Spleen (tissue), 11 donors: Measurements from ENCODE around the gene JSRP1. TPM values are rescaled to one million over a fixed set of nuclear protein-coding genes. Genes with fewer than 3 reads are reported as not detected.
A peak's percentile ranks its signal among the peaks of the same experiment; 100 is the strongest.

Source experiments
- DNase-seq: peaks from one replicate; pipeline ENCODE4 v3.0.0-alpha.2; 2020
- H3K27ac ChIP-seq, 8 donors: fragments of 200-600 bp; sonication (generic) in 7 of 8; 1 replicate in 4 of 8; 2 replicates in 4 of 8; pipeline versions ENCODE4 v1.5.0 to v1.8.0; 2016 to 2021; ENCODE audit warnings: inconsistent platforms in 4 of 8, mild to moderate bottlenecking in 4 of 8, moderate library complexity in 1 of 8
- H3K27me3 ChIP-seq, 7 donors: fragments of 200-600 bp; sonication (generic) in 6 of 7; replicated peaks in 1 of 7; 1 replicate in 4 of 7; 2 replicates in 3 of 7; pipeline versions ENCODE4 v1.5.0 to v1.8.0; 2016 to 2021; ENCODE audit warnings: inconsistent platforms in 3 of 7, mild to moderate bottlenecking in 1 of 7
- H3K36me3 ChIP-seq, 6 donors: fragments of 200-600 bp; sonication (generic) in 5 of 6; 1 replicate in 4 of 6; 2 replicates in 2 of 6; pipeline versions ENCODE4 v1.5.0 to v1.8.0; 2016 to 2021; ENCODE audit warnings: inconsistent platforms in 2 of 6
- H3K4me1 ChIP-seq, 6 donors: fragments of 200-600 bp; sonication (generic) in 5 of 6; 1 replicate in 3 of 6; 2 replicates in 3 of 6; pipeline versions ENCODE4 v1.5.0 to v1.8.0; 2016 to 2021; ENCODE audit warnings: inconsistent platforms in 3 of 6
- H3K4me3 ChIP-seq, 8 donors: fragments of 200-600 bp; sonication (generic) in 7 of 8; 1 replicate in 4 of 8; 2 replicates in 4 of 8; pipeline versions ENCODE4 v1.5.0 to v1.8.0; 2016 to 2021; ENCODE audit warnings: inconsistent platforms in 4 of 8, mild to moderate bottlenecking in 4 of 8, moderate library complexity in 2 of 8
- H3K9me3 ChIP-seq, 8 donors: fragments of 200-600 bp; sonication (generic) in 7 of 8; 1 replicate in 4 of 8; 2 replicates in 4 of 8; pipeline versions ENCODE4 v1.5.0 to v1.8.0; 2016 to 2021; ENCODE audit warnings: inconsistent platforms in 4 of 8
- POLR2A ChIP-seq, 3 donors: fragments of 450-650 bp; IDR thresholded peaks; one replicate each; pipeline ENCODE4 v1.5.1; 2017; ENCODE audit warnings: antibody characterized with exemption in 3 of 3, mild to moderate bottlenecking in 1 of 3
- POLR2AphosphoS5 ChIP-seq, 3 donors: sonication (generic); formaldehyde crosslinking; IDR thresholded peaks; one replicate each; pipeline ENCODE4 v1.5.1; 2017; ENCODE audit warnings: antibody characterized with exemption in 3 of 3
- WGBS, 5 donors: extraction: QIAGEN DNeasy Blood & Tissue Kit in 3 of 5; methylation state at CpG; one replicate each; pipeline versions ENCODE4 v1.1.5 to v1.1.7; 2013 to 2018; 5-methylcytosine and 5-hydroxymethylcytosine counted together
- intact Hi-C: fragments of 100-400 bp; cut with DNase I; formaldehyde crosslinking; loops from one replicate; pipeline ENCODE4 v1.15.0; 2023; ENCODE audit warnings: low total_unique reads
- polyA plus RNA-seq, 3 donors: library from polyadenylated mRNA; stranded (reverse); fragments of 200-250 nt; gene quantifications; one replicate each; pipeline ENCODE4 v1.2.1, GENCODE V29; 2013
- total RNA-seq, 7 donors: library from RNA; depleted of rRNA in 3 of 7; stranded (reverse); fragments of >200 nt in 3 of 7; fragmentation: NEBNext Ultra II Directional in 4 of 7; extraction: Animal tissue kit (Norgen Biotek cat#: 25700) in 4 of 7; gene quantifications; one replicate each; pipeline versions ENCODE4 v1.1.0 to v1.2.1, GENCODE V29; 2016 to 2021
- TF ChIP-seq, protein P1 (sequence below), 11 experiments: fragments of 200-600 bp in 7 of 11; fragments of 450-650 bp in 4 of 11; sonication (generic) in 4 of 11; IDR thresholded peaks in 8 of 11; conservative IDR thresholded peaks in 3 of 11; 1 replicate in 7 of 11; 2 replicates in 4 of 11; pipeline versions ENCODE4 v1.4.0 to v1.8.0; 2016 to 2021; ENCODE audit warnings: antibody characterized with exemption in 11 of 11, inconsistent platforms in 4 of 11, mild to moderate bottlenecking in 1 of 11
- donor health status: healthy with polysubstance abuse.
- donor health status: DM: no; HTN: no; CAD: no; lungs with moderate emphysema.
- donor health status: DM: no; HTN: no; CAD: no.
- donor health status: Bipolar disorder and iron deficiency.
- donor health status: healthy.
- donor health status: DM: no; HTN: no; CAD: no.
- donor health status: DM: yes; HTN: yes; CAD: no.

The JSRP1 gene
- total and polyA plus RNA-seq, 10 donors, result 1.2 to 4.8 (median 3.1) TPM

- intact Hi-C loops, result no loop called here
- Histone ChIP-seq H3K36me3 (peaks cover 2 to 53% (median 33%) of the 10 kb centered on the region in 6 donors), H3K9me3 (no peaks in the 10 kb centered on the region), H3K4me3 (peak overlapping the region in 4 of 8 donors; percentile 35 to 98 (median 44)), H3K27ac (peak overlapping the region in 7 of 8 donors; percentile 36 to 100 (median 96)), H3K27me3 (no peaks in the 10 kb centered on the region), H3K4me1 (peaks cover 55 to 80% (median 63%) of the 10 kb centered on the region in 6 donors)
- DNase-seq, result no peak
- 67 to 79% (median 75%) methylated on average over 34 to 41 of the region's 41 CpGs for WGBS, 5 donors
- TF ChIP-seq POLR2A (IDR thresholded peaks at IDR 0.05), result no peak
- peak in 2 of 3 donors; percentile 33 to 58 for TF ChIP-seq POLR2AphosphoS5 (IDR thresholded peaks at IDR 0.05)
Measured at GRCh38 chr19:2240881-2241760, 15.1 kb downstream of the JSRP1 start.

DNA sequence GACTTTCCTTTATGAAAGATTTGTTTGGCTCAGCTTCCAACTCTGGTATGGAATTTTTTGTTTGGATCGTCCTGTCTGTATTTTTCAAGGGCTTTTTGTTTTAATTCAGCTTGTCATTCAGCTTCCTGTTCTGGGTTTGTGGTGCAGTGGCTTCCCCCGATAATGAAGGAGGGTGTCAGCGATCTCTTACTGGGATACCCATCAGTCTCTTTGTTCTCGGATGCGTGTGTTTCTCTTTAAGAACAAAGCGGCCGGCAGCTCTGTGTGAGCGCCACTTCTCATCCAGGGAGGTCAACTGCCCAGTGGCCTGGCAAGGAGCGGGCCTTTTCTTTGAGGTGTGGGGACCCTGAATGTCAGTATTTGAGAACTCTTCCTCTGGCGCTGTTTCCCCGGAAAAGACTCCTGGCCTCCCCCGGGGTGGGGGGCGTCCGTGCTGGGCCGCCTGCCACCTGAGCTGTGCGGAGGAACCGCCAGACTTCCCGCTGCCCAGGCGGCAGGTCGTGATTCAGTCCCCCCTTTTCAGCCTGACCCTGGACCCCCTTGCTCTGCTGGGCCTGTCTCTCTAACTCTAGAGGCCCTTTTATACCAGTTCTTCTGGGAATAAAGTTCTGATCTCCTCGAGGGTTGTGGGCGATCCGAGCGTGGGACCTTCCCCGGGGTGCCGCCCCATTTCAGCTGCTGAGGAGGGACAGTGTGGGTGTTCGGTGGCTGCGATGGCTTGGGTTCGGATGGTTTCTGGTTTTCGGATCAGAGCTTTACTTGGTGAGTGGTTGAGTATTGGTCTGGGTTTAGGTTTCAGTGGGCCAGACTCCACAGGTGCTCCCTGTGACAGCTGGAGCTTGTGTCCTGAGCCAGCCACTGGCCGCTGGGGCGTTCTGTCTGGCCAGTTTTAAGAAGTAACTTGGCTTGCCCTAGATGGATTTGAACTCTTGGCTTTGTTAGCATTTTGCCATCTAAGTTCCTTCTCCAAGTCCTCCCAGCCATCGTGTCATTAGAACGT lies 16.1 kb downstream of the JSRP1 start:
- intact Hi-C loops, result loop anchor here (2.0 to 10.0 kb wide), 3 partner anchors 31 to 152 kb away; partner anchors contain the start of gene DOT1L
- no peaks in the 10 kb centered on the region for H3K9me3 ChIP-seq
- no peaks in the 10 kb centered on the region for H3K27me3 ChIP-seq
- H3K4me3 ChIP-seq, result peak overlapping the region; percentile 16 to 98 (median 36)
- H3K36me3 ChIP-seq, result peaks cover 0 to 43% (median 23%) of the 10 kb centered on the region in 6 donors
- H3K4me1 ChIP-seq, result peaks cover 60 to 88% (median 69%) of the 10 kb centered on the region in 6 donors
- DNase-seq, result no peak
- TF ChIP-seq, protein P1, sequence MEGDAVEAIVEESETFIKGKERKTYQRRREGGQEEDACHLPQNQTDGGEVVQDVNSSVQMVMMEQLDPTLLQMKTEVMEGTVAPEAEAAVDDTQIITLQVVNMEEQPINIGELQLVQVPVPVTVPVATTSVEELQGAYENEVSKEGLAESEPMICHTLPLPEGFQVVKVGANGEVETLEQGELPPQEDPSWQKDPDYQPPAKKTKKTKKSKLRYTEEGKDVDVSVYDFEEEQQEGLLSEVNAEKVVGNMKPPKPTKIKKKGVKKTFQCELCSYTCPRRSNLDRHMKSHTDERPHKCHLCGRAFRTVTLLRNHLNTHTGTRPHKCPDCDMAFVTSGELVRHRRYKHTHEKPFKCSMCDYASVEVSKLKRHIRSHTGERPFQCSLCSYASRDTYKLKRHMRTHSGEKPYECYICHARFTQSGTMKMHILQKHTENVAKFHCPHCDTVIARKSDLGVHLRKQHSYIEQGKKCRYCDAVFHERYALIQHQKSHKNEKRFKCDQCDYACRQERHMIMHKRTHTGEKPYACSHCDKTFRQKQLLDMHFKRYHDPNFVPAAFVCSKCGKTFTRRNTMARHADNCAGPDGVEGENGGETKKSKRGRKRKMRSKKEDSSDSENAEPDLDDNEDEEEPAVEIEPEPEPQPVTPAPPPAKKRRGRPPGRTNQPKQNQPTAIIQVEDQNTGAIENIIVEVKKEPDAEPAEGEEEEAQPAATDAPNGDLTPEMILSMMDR (IDR thresholded peaks at IDR 0.05 in 8 of 11, conservative IDR thresholded peaks at IDR 0.05 in 3 of 11), result no peak
- TF ChIP-seq POLR2A (IDR thresholded peaks at IDR 0.05) (no peak), POLR2AphosphoS5 (IDR thresholded peaks at IDR 0.05) (peak in 2 of 3 donors; percentile 37 to 44)
- H3K27ac ChIP-seq, result peak overlapping the region; percentile 36 to 100 (median 97)
- 19 to 26% (median 23%) methylated on average over 33 to 34 of the region's 34 CpGs for WGBS, 5 donors

GRCh38 chr19:2239173-2239572 lies 17.0 kb downstream of the JSRP1 start:
- Histone ChIP-seq H3K27me3 (no peaks in the 10 kb centered on the region), H3K9me3 (no peaks in the 10 kb centered on the region), H3K4me1 (peaks cover 64 to 90% (median 78%) of the 10 kb centered on the region in 6 donors), H3K36me3 (peaks cover 0 to 37% (median 14%) of the 10 kb centered on the region in 6 donors), H3K27ac (peak overlapping the region in 7 of 8 donors; percentile 45 to 100 (median 98)), H3K4me3 (peak overlapping the region in 6 of 8 donors; percentile 33 to 98 (median 37))
- 42 to 52% (median 48%) methylated on average over 10 of the region's 10 CpGs for WGBS, 5 donors
- intact Hi-C loops, result loop anchor here (2.0 to 10.0 kb wide), 3 partner anchors 32 to 153 kb away; partner anchors contain the start of gene DOT1L
- TF ChIP-seq, protein P1 (IDR thresholded peaks at IDR 0.05 in 8 of 11, conservative IDR thresholded peaks at IDR 0.05 in 3 of 11), result no peak
- TF ChIP-seq POLR2A (IDR thresholded peaks at IDR 0.05) (no peak), POLR2AphosphoS5 (IDR thresholded peaks at IDR 0.05) (no peak)
- no peak for DNase-seq

DNA sequence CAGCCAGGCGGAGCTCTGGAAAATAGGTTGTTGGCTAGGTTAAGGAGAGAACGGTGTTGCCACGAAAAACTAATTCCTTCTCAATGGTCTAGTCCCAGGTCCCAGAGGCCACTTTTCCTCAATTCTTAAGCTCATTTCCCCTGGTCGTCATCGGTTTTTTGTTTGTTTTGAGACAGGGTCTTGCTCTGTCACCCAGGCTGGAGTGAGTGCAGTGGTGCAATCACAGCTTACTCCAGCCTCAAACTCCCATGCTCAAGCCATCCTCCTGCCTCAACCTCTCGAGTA lies 18.4 kb downstream of the JSRP1 start:
- peak overlapping the region in 7 of 8 donors; percentile 74 to 98 (median 95) for H3K4me3 ChIP-seq
- intact Hi-C loops, result loop anchor here (2.0 to 10.0 kb wide), 3 partner anchors 33 to 154 kb away; partner anchors contain the start of gene DOT1L
- H3K27ac ChIP-seq, result peak overlapping the region in 6 of 8 donors; percentile 89 to 100 (median 98)
- 59 to 79% (median 69%) methylated on average over 6 of the region's 6 CpGs for WGBS, 5 donors
- TF ChIP-seq POLR2A (IDR thresholded peaks at IDR 0.05), result no peak
- no peak for TF ChIP-seq POLR2AphosphoS5 (IDR thresholded peaks at IDR 0.05)
- TF ChIP-seq, protein P1 (IDR thresholded peaks at IDR 0.05 in 8 of 11, conservative IDR thresholded peaks at IDR 0.05 in 3 of 11), result no peak
- DNase-seq, result no peak
- peaks cover 62 to 90% (median 81%) of the 10 kb centered on the region in 6 donors for H3K4me1 ChIP-seq
- H3K36me3 ChIP-seq, result peaks cover 0 to 37% (median 13%) of the 10 kb centered on the region in 6 donors
- H3K27me3 ChIP-seq, result no peaks in the 10 kb centered on the region
- H3K9me3 ChIP-seq, result no peaks in the 10 kb centered on the region
